DND-41 (cell line): ENCODE results near the gene ARHGAP6.

Source experiments
- CTCF ChIP-seq: IDR thresholded peaks from 2 replicates; pipeline ENCODE4 v1.5.1; 2012; ENCODE audit warnings: borderline replicate concordance, low read length, moderate library complexity, mild to moderate bottlenecking; ENCODE audit not compliant: poor library complexity, severe bottlenecking; ENCODE audit errors: extremely low read depth
- EZH2 ChIP-seq: IDR thresholded peaks from 3 replicates; pipeline ENCODE4 v1.6.1; 2012; ENCODE audit warnings: borderline replicate concordance, low read depth, mild to moderate bottlenecking, moderate library complexity, low read length, inconsistent platforms; ENCODE audit not compliant: severe bottlenecking

DNA sequence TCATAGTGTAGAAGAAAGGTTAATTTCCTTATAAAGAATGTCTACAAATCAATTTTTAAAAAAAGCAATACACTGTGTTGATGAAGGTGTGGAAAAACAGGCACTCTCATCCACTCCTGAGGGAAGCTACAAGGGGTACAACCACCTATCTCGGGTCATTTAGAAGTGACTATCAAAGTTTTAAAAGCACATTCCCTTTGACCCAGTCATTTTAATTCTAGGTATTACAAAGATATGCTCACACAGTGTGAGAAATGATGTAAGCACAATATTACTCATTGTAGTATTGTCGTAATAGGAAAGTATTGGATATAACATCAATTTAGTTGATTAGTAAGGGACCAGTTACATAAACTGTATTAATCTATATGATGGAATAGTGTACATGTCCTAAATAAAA lies 562.0 kb downstream of the ARHGAP6 start:
- TF ChIP-seq CTCF (no peak), EZH2 (no peak)
